ENCODE measurements around the gene DENND5A. TPM values are rescaled to one million over a fixed set of nuclear protein-coding genes. Genes with fewer than 3 reads are reported as not detected.

DENND5A gene
- total RNA-seq, 1 experiment from 2014 or later = 37.7 TPM

DNA sequence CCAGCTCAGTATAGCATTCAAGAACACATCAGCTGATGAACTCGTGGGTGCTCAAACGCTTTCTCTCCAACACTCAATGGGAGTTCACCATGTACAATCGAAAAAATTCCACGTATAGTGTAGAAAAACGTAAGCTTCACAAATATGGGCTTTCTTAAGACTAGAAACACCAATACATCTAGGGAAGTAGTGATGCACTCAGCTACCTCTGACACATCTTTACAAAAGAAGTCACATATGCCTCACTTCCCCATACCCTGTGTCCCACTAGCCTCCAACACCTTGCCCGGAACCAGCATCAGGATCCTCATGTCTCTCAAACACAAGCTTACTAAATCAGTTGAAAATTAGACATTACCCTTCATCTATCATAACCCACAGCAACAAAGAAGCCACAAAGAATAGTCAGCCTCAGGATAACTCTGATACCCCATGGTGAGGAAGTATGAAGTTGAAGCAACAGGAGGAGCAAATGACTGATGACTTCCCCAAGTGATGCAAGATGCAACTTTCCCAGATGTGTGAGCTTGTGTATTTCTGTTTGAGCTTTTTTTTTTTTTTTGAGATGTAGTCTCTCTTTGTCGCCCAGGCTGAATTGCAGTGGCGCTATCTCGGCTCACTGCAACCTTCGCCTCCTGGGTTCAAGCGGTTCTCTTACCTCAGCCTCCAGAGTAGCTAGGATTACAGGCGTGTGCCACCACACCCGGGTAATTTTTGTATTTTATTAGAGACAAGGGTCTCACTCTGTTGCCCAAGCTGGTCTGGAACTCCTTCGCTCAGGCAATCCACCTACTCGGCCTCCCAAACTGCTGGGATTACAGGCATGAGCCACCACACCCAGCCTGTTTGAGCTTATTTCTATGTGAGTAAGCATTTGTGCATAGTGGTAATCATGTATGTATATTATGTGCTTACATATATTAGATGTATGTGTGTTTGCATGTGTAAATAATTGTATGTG lies 8.5 kb upstream of the DENND5A start:
- no peak overlapping the region for H3K9ac ChIP-seq (ENCODE audit: low read length)
- no peak for ATAC-seq
- no peak overlapping the region for H3K27ac ChIP-seq (ENCODE audit: low read length)
- no peaks in the 10 kb centered on the region for H3F3A ChIP-seq (ENCODE audit: low read length, unreplicated experiment)
- H3K4me3 ChIP-seq (ENCODE audit: low read length) = no peak overlapping the region
- no peaks in the 10 kb centered on the region for H3K9me2 ChIP-seq (replicated peaks; ENCODE audit: low read length)
- no peaks in the 10 kb centered on the region for H3K79me2 ChIP-seq (ENCODE audit: low read length)
- no TSS peak for BruUV-seq (replicated peaks)
- no peaks in the 10 kb centered on the region for H3K4me1 ChIP-seq (ENCODE audit: insufficient read depth, low read length)
- no peak for TF ChIP-seq EZH2 (IDR thresholded peaks at IDR 0.05; ENCODE audit: low read length, unreplicated experiment)
- TF ChIP-seq, protein P1, sequence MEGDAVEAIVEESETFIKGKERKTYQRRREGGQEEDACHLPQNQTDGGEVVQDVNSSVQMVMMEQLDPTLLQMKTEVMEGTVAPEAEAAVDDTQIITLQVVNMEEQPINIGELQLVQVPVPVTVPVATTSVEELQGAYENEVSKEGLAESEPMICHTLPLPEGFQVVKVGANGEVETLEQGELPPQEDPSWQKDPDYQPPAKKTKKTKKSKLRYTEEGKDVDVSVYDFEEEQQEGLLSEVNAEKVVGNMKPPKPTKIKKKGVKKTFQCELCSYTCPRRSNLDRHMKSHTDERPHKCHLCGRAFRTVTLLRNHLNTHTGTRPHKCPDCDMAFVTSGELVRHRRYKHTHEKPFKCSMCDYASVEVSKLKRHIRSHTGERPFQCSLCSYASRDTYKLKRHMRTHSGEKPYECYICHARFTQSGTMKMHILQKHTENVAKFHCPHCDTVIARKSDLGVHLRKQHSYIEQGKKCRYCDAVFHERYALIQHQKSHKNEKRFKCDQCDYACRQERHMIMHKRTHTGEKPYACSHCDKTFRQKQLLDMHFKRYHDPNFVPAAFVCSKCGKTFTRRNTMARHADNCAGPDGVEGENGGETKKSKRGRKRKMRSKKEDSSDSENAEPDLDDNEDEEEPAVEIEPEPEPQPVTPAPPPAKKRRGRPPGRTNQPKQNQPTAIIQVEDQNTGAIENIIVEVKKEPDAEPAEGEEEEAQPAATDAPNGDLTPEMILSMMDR (conservative IDR thresholded peaks at IDR 0.05; ENCODE audit: low read depth, low read length) = no peak
- TF ChIP-seq EZH2phosphoT487 (IDR thresholded peaks at IDR 0.05; ENCODE audit: borderline replicate concordance, low read length) = no peak
- no peaks in the 10 kb centered on the region for H3K36me3 ChIP-seq (ENCODE audit: low read depth, low read length)
- CTCF ChIA-PET = no interaction called here
- H3K27me3 ChIP-seq (ENCODE audit: low read length) = no peaks in the 10 kb centered on the region
- intact Hi-C loops (cut with micrococcal nuclease) = no loop called here
- no peak overlapping the region for H3K4me2 ChIP-seq (ENCODE audit: low read length)
- no peak for DNase-seq
- H3K9me3 ChIP-seq (ENCODE audit: low read length) = no peaks in the 10 kb centered on the region
- H2AFZ ChIP-seq (ENCODE audit: low read length) = no peak overlapping the region
- POLR2A ChIA-PET (ENCODE audit: unreplicated experiment) = interaction anchor here (0.6 kb wide), 1 partner anchor 9 kb away, joined by 4 read pairs; no protein-coding TSS in a partner anchor
- no peaks in the 10 kb centered on the region for H4K20me1 ChIP-seq (ENCODE audit: low read length)

DNA sequence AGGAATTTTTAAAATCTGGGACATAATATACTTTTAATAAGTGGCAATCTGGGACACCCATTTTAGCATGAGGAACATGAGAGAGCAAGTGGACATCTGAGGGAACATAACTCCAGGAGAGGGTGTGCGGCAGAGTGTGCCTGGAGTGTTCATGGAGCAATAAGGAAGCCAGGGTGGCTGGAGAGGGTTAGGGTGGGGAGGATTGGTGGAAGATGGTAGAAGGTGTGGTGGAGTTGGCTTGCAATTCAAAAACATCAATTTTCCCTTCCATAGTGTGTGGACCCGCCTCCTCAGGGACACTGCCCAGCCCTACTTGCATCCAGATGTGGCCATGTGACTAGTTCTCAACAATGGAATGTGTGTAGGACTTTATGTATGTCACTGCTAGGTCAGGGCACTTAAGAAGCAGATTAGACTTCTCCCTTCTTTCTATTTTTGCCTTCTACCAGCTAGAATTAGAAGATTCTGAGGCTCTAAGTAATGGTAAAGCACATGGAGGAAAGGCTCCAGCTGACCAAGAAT lies 4.4 kb upstream of the DENND5A start:
- H4K20me1 ChIP-seq (ENCODE audit: low read length) = no peaks in the 10 kb centered on the region
- intact Hi-C loops (cut with micrococcal nuclease) = loop anchor here (10.0 kb wide), 1 partner anchor 105 kb away; no protein-coding TSS in a partner anchor
- no peak for ATAC-seq

More for the DNA sequence above, 4.4 kb upstream of the DENND5A start:
- Histone ChIP-seq H3F3A (ENCODE audit: low read length, unreplicated experiment) (no peaks in the 10 kb centered on the region), H3K27ac (ENCODE audit: low read length) (no peak overlapping the region), H3K4me2 (ENCODE audit: low read length) (no peak overlapping the region), H3K27me3 (ENCODE audit: low read length) (no peaks in the 10 kb centered on the region), H3K4me3 (ENCODE audit: low read length) (no peak overlapping the region), H3K9me2 (replicated peaks; ENCODE audit: low read length) (no peaks in the 10 kb centered on the region), H2AFZ (ENCODE audit: low read length) (no peak overlapping the region), H3K79me2 (ENCODE audit: low read length) (peaks cover 3% of the 10 kb centered on the region), H3K9me3 (ENCODE audit: low read length) (no peaks in the 10 kb centered on the region), H3K9ac (ENCODE audit: low read length) (no peak overlapping the region), H3K36me3 (ENCODE audit: low read depth, low read length) (no peaks in the 10 kb centered on the region), H3K4me1 (ENCODE audit: insufficient read depth, low read length) (no peaks in the 10 kb centered on the region; the same call in 1 of the 2 replicates)
- TF ChIP-seq EZH2phosphoT487 (IDR thresholded peaks at IDR 0.05; ENCODE audit: borderline replicate concordance, low read length) = no peak
- TF ChIP-seq EZH2 (IDR thresholded peaks at IDR 0.05; ENCODE audit: low read length, unreplicated experiment) = no peak
- TF ChIP-seq, protein P1 (conservative IDR thresholded peaks at IDR 0.05; ENCODE audit: low read depth, low read length) = no peak
- DNase-seq = no peak
- POLR2A ChIA-PET (ENCODE audit: unreplicated experiment) = no interaction called here
- CTCF ChIA-PET = no interaction called here
- no TSS peak for BruUV-seq (replicated peaks)

Measured in PC-3 (cell line).